Parathyroid adenoma (tissue), 2 donors: Measurements from ENCODE around the gene ZIC2.
"Not testable (repeated sequence)": the region's sequence is repeated elsewhere in the genome, so short reads cannot be mapped to it uniquely, and the experiment has no call there.

Experiments used
- H2AFZ ChIP-seq: fragments of 300-600 bp; sonication (generic); one replicate; pipeline ENCODE4 v1.7.0; 2017; ENCODE audit warnings: antibody characterized with exemption, mild to moderate bottlenecking
- H3K27ac ChIP-seq: fragments of 300-600 bp; sonication (generic); one replicate; pipeline ENCODE4 v1.7.0; 2017
- H3K27me3 ChIP-seq: fragments of 300-600 bp; sonication (generic); one replicate; pipeline ENCODE4 v1.7.0; 2017; ENCODE audit warnings: low read length; ENCODE audit not compliant: control insufficient read depth, insufficient read depth
- H3K36me3 ChIP-seq: fragments of 300-600 bp; sonication (generic); one replicate; pipeline ENCODE4 v1.7.0; 2017; ENCODE audit warnings: low read length; ENCODE audit not compliant: control insufficient read depth, insufficient read depth
- H3K4me1 ChIP-seq: fragments of 300-600 bp; sonication (generic); one replicate; pipeline ENCODE4 v1.7.0; 2017; ENCODE audit warnings: control low read depth
- H3K4me2 ChIP-seq: fragments of 300-600 bp; sonication (generic); one replicate; pipeline ENCODE4 v1.7.0; 2017; ENCODE audit warnings: low read length
- H3K4me3 ChIP-seq: fragments of 300-600 bp; sonication (generic); one replicate; pipeline ENCODE4 v1.7.0; 2017; ENCODE audit warnings: low read depth, low read length
- H3K79me2 ChIP-seq: fragments of 300-600 bp; sonication (generic); one replicate; pipeline ENCODE4 v1.7.0; 2017; ENCODE audit warnings: control low read depth
- H3K9ac ChIP-seq: fragments of 300-600 bp; sonication (generic); one replicate; pipeline ENCODE4 v1.7.0; 2017; ENCODE audit warnings: mild to moderate bottlenecking
- H3K9me3 ChIP-seq: fragments of 300-600 bp; sonication (generic); one replicate; pipeline ENCODE4 v1.7.0; 2017; ENCODE audit warnings: low read length; ENCODE audit not compliant: control insufficient read depth
- CTCF ChIP-seq: fragments of 300-600 bp; sonication (generic); IDR thresholded peaks from one replicate; pipeline ENCODE4 v1.7.0; 2017; ENCODE audit warnings: antibody characterized with exemption, mild to moderate bottlenecking
- donor health status: primary hyperparathyroidism.

Gene ZIC2

GRCh38 chr13:99948411-99948810 lies 33.2 kb upstream of the ZIC2 start:
- no peak overlapping the region for H3K4me3 ChIP-seq
- H3K4me2 ChIP-seq: no peak overlapping the region
- H3K27me3 ChIP-seq: no peaks in the 10 kb centered on the region
- TF ChIP-seq CTCF: no peak
- no peaks in the 10 kb centered on the region for H3K9me3 ChIP-seq
- H3K9ac ChIP-seq: no peak overlapping the region
- no peak overlapping the region for H3K27ac ChIP-seq
- H2AFZ ChIP-seq: no peak overlapping the region
- H3K79me2 ChIP-seq: no peaks in the 10 kb centered on the region
- no peaks in the 10 kb centered on the region for H3K4me1 ChIP-seq
- no peaks in the 10 kb centered on the region for H3K36me3 ChIP-seq

- Histone ChIP-seq H3K4me2 (no peak overlapping the region), H3K27me3 (no peaks in the 10 kb centered on the region), H3K9ac (no peak overlapping the region), H3K79me2 (no peaks in the 10 kb centered on the region), H3K27ac (no peak overlapping the region), H3K4me1 (no peaks in the 10 kb centered on the region), H2AFZ (no peak overlapping the region), H3K4me3 (no peak overlapping the region), H3K9me3 (no peaks in the 10 kb centered on the region), H3K36me3 (no peaks in the 10 kb centered on the region)
- TF ChIP-seq CTCF: no peak
Measured at GRCh38 chr13:99948907-99949678, 32.5 kb upstream of the ZIC2 start.

GRCh38 chr13:99949679-99950413 lies 31.7 kb upstream of the ZIC2 start:
- no peak overlapping the region for H3K9ac ChIP-seq

GRCh38 chr13:99951666-99952065 lies 29.9 kb upstream of the ZIC2 start:
- not testable (repeated sequence) for H3K4me3 ChIP-seq, H3K27ac ChIP-seq, H3K36me3 ChIP-seq, H3K4me1 ChIP-seq, H2AFZ ChIP-seq, H3K9me3 ChIP-seq, H3K9ac ChIP-seq, H3K27me3 ChIP-seq, H3K79me2 ChIP-seq, H3K4me2 ChIP-seq

More at GRCh38 chr13:99949679-99950413, 31.7 kb upstream of the ZIC2 start:
- Histone ChIP-seq H3K79me2 (no peaks in the 10 kb centered on the region), H3K27ac (no peak overlapping the region), H3K36me3 (no peaks in the 10 kb centered on the region), H3K9me3 (no peaks in the 10 kb centered on the region), H3K4me1 (no peaks in the 10 kb centered on the region), H2AFZ (no peak overlapping the region), H3K27me3 (no peaks in the 10 kb centered on the region), H3K4me2 (no peak overlapping the region), H3K4me3 (no peak overlapping the region)
- TF ChIP-seq CTCF: no peak

GRCh38 chr13:99953138-99953755 lies 28.3 kb upstream of the ZIC2 start:
- H3K27me3 ChIP-seq: peaks cover 6% of the 10 kb centered on the region
- H3K4me2 ChIP-seq: no peak overlapping the region
- H3K9me3 ChIP-seq: no peaks in the 10 kb centered on the region
- no peak overlapping the region for H3K9ac ChIP-seq
- H3K27ac ChIP-seq: no peak overlapping the region
- no peak overlapping the region for H2AFZ ChIP-seq
- no peaks in the 10 kb centered on the region for H3K4me1 ChIP-seq
- H3K36me3 ChIP-seq: no peaks in the 10 kb centered on the region
- no peak overlapping the region for H3K4me3 ChIP-seq
- no peaks in the 10 kb centered on the region for H3K79me2 ChIP-seq
- TF ChIP-seq CTCF: no peak
